HepG2 (cell line): Measurements from ENCODE around the gene STIMATE.

Experiments
- ASH2L ChIP-seq: fragments of 300-600, 200-600 bp; sonication (generic); IDR thresholded peaks from 2 replicates; pipeline ENCODE4 v1.7.0; 2017; ENCODE audit warnings: low read depth, mild to moderate bottlenecking, moderate library complexity, mixed read lengths, low read length; ENCODE audit not compliant: insufficient read length
- CHD4 ChIP-seq: fragments of 200-600 bp; sonication (generic); IDR thresholded peaks from 2 replicates; pipeline ENCODE4 v1.7.0; 2017; ENCODE audit warnings: mild to moderate bottlenecking, low read length, borderline replicate concordance
- EED ChIP-seq: sonication (generic); formaldehyde crosslinking; IDR thresholded peaks from 2 replicates; pipeline ENCODE4 v1.5.0; 2020; ENCODE audit warnings: mild to moderate bottlenecking, missing genetic modification reagents
- FOXK1 ChIP-seq: sonication (generic); formaldehyde crosslinking; IDR thresholded peaks from 2 replicates; pipeline ENCODE4 v1.4.0; 2020; ENCODE audit warnings: low read depth, missing genetic modification reagents, borderline replicate concordance
- KLF16 ChIP-seq, 2 experiments: sonication (generic) in 1 of 2; formaldehyde crosslinking in 1 of 2; IDR thresholded peaks; 2 replicates each; pipeline versions ENCODE4 v1.6.1 to v1.8.0; 2016 to 2023; ENCODE audit warnings: missing genetic modification reagents in 2 of 2, missing compliant biosample characterization in 1 of 2
- NFYB ChIP-seq: sonication (generic); formaldehyde crosslinking; IDR thresholded peaks from 2 replicates; pipeline ENCODE4 v1.4.0; 2020; ENCODE audit warnings: missing genetic modification reagents
- POLR2A ChIP-seq, 2 experiments: IDR thresholded peaks; 2 replicates each; pipeline ENCODE4 v1.6.1; 2011; ENCODE audit warnings: low read depth in 2 of 2, low read length in 2 of 2, mild to moderate bottlenecking in 1 of 2, moderate library complexity in 1 of 2; ENCODE audit not compliant: insufficient read depth in 1 of 2
- RFX5 ChIP-seq: IDR thresholded peaks from 2 replicates; pipeline ENCODE4 v1.6.1; 2011; ENCODE audit warnings: low read depth, low read length, improper control_type of control experiment
- SIN3B ChIP-seq: fragments of 150-350 bp; IDR thresholded peaks from 2 replicates; pipeline ENCODE4 v1.6.1; 2014; ENCODE audit warnings: low read length
- ZFP91 ChIP-seq: sonication (generic); formaldehyde crosslinking; IDR thresholded peaks from 2 replicates; pipeline ENCODE4 v1.9.0; 2022; ENCODE audit warnings: missing genetic modification reagents, mild to moderate bottlenecking, borderline replicate concordance
- ZNF460 ChIP-seq: sonication (generic); formaldehyde crosslinking; IDR thresholded peaks from 2 replicates; pipeline ENCODE4 v1.5.1; 2020; ENCODE audit warnings: missing genetic modification reagents, mild to moderate bottlenecking, borderline replicate concordance
- ZNF558 ChIP-seq: sonication (generic); formaldehyde crosslinking; IDR thresholded peaks from 2 replicates; pipeline ENCODE4 v1.9.0; 2022; ENCODE audit warnings: mild to moderate bottlenecking, missing genetic modification reagents, borderline replicate concordance
- TF ChIP-seq, protein P1 (sequence below): sonication (generic); formaldehyde crosslinking; IDR thresholded peaks from 2 replicates; pipeline ENCODE4 v1.5.0; 2020; ENCODE audit warnings: mild to moderate bottlenecking, missing genetic modification reagents, moderate library complexity

DNA sequence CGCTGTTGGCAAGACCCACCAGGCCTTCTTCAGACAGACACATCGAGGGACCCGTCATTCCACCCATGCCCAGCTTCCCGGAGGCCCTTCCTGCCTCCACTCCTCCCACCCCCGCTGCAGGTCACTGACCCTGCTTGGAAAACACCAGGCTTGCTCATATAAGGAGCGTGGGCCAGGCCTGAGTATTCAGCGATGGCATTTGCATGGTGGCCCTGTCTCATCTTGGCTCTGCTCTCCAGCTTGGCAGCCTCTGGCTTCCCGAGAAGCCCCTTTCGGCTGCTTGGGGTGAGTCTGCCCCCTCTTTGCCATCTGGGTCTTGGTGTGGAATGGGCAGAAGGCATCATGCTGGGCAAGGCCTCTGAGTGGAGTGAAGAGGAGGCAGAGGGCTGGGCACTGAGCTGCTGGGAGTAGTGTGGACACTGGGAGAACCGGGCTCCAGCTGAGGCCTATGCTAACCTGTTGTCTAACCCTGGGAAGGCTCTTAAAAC is 102.7 kb downstream of the STIMATE start, which contains the start of gene ITIH3:
- no peak for TF ChIP-seq SIN3B
- 0 out of 4 replicates have a peak, but pooled peaks of 1 of the 2 experiments have one; percentile 9 for TF ChIP-seq KLF16 (CRISPR knock-in tag; IDR thresholded peaks at IDR 0.05)
- peak; percentile 35; the same call in 1 of the 2 replicates for TF ChIP-seq FOXK1 (CRISPR knock-in tag)
- TF ChIP-seq ZNF460 (CRISPR knock-in tag) = no peak
- no peak for TF ChIP-seq ZFP91 (CRISPR knock-in tag)
- TF ChIP-seq RFX5 = no peak
- no peak for TF ChIP-seq ZNF558 (CRISPR knock-in tag)
- 0 out of 2 replicates have a peak, but pooled peaks have one; percentile 44 for TF ChIP-seq EED
- TF ChIP-seq POLR2A (IDR thresholded peaks at IDR 0.05; ENCODE audit: insufficient read depth in 1 of 2, low read depth in 2 of 2, low read length in 2 of 2) = peak in 1 of 2 experiments; percentile 66; a peak in 2 of 4 replicates
- TF ChIP-seq CHD4 = peak; percentile 32; the same call in 1 of the 2 replicates
- no peak for TF ChIP-seq ASH2L
- no peak for TF ChIP-seq NFYB
- TF ChIP-seq, protein P1, sequence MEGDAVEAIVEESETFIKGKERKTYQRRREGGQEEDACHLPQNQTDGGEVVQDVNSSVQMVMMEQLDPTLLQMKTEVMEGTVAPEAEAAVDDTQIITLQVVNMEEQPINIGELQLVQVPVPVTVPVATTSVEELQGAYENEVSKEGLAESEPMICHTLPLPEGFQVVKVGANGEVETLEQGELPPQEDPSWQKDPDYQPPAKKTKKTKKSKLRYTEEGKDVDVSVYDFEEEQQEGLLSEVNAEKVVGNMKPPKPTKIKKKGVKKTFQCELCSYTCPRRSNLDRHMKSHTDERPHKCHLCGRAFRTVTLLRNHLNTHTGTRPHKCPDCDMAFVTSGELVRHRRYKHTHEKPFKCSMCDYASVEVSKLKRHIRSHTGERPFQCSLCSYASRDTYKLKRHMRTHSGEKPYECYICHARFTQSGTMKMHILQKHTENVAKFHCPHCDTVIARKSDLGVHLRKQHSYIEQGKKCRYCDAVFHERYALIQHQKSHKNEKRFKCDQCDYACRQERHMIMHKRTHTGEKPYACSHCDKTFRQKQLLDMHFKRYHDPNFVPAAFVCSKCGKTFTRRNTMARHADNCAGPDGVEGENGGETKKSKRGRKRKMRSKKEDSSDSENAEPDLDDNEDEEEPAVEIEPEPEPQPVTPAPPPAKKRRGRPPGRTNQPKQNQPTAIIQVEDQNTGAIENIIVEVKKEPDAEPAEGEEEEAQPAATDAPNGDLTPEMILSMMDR (CRISPR knock-in tag) = no peak
